Activated CD8-positive, alpha-beta memory T cell treated with anti-CD3 and anti-CD28 coated beads for 1 hour (primary cell): ENCODE results near the gene UBE2D4.
"Not testable (repeated sequence)": the region's sequence is repeated elsewhere in the genome, so short reads cannot be mapped to it uniquely, and the experiment has no call there.

Experiments used
- DNase-seq, 2 donors: peaks; one replicate each; pipeline ENCODE4 v3.0.0-alpha.2; 2020; ENCODE audit warnings: low read depth in 1 of 2; ENCODE audit errors: extremely low read depth in 1 of 2

UBE2D4 gene

DNA sequence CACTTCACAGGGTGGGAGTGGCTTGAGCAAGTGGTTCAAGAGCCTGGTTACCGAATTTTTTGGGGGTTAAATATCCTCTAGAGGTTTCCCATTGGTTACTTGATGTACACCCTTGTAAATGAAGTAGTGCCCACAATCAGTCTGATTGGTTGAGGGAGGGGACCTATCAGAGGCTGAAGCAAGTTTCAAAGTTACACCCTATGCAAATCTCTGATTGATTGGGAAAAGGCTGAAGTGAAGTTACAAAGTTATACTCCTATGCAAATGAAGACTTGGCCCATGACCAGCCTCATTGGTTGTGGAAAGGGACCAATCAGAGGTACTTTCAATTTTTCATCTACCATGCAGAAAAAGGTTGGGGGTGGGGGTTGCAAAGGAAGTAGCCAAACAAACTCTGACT lies 34.7 kb downstream of the UBE2D4 start:
- DNase-seq = no peak

DNA sequence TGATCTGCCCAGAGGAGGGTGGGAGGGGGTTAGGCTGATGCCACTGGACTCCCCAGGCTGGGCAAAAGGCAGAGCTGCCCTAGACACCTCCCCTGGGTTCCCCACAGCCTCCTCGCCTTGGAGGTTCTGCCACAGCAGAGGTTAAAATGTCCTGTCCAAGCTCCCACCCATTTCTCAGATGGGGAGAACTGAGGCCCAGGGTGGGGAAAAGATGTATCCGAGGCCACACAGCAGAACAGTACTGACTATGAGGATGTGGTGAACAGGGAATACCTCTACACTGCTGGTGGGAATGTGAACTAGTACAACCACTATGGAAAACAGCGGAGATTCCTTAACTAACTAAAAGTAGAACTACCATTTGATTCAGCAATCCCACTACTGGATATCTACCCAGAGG lies 40.2 kb downstream of the UBE2D4 start:
- not testable (repeated sequence) for DNase-seq

DNA sequence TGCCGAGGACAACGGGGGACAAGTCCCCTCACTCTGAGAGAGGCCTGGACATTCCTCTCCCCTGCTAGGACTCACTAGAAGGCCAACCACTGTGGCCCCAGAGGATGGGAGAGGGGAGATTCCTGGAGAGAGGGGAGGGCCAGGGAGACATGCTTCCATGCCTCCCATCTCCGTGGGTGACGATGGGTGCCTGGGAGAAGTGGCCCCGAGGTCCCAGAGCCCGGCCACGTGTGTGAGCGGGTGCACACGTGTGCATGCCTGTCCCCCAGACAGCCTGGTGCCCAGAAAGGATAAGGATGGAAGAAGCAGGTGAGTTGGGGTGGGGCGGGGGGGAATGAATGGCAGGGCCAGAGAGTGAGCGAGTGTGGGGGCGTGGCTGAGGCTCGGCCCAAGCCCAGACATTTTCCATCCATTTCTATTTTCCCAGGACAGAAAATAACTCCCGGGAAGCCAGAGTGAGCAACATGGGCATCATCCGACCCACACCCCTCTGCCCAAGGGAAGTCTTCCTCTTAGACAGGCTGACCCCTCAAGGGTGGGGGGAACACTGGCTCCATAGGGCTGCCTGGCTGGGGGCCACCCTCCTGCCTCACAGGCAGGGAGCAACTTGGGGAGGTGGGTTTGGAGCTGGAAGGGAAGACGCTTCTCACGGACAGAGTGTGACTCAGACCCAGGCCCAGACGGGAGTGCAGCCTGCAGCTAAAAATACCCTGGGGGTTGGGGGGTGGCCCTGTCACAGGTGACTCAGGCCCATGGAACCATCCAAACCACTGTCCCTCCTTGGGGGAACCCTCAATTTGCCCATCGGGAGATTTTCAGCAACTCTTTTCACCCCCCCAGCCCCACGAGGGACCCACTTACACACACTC lies 42.2 kb downstream of the UBE2D4 start:
- not testable (repeated sequence) for DNase-seq

DNA sequence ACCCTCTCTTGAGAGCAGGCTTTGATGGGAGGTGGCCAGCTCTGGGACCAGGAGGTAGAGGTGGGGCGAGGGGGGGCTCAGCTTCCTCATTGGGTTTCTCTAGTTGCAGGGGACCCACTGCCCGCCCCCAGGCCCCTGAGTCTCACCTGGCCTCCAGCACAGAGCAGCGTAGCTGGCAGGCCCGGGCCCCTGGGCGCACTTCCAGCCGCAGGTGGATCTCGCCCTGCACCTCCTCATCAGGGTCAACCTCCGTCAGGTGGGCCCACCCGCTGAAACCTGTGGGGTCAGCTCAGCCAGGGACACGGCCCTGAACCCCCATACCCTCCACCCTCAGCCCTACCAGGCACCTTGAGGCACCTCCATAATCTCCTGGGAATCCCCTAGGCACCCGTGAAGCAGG lies 43.4 kb downstream of the UBE2D4 start:
- not testable (repeated sequence) for DNase-seq

DNA sequence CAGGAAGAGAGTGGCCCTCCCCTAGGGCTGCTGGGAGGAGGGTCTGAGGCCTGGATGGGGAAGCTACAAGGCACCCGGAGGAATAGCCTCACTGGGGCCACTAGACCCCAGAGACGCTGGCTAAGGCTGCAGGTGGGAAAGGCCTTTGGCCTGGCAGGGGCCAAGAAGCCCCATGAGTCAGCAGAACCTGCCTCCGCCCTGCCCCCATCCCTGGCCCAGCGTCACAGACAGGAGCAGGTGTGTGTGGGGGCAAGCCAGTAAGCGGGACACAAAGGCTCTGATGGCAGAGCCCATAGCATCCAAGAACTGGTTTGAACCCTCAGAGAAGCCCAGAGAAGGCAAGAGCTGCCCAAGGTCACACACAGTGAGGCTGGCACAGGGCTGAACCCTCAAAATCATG lies 44.5 kb downstream of the UBE2D4 start:
- DNase-seq = not testable (repeated sequence)

DNA sequence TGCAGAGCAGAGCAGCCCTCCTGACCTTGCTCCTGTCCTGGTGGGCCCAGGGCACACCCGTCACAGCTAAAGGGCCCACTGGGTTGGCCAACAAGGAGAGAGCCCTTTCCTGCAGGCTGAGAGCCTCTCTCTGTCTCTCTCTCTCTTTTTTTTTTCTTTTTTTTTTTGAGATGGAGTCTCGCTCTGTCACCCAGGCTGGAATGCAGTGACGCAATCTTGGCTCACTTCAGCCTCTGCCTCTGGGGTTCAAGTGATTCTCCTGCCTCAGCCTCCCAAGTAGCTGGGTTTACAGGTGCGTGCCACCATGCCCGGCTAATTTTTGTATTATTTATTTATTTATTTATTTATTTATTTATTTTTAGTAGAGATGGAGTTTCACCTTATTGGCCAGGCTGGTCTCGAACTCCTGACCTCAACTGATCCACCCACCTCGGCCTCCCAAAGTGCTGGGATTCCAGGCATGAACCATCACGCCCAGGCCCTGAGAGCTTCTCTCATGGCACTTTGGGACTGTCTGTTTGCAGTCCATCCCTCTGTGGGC lies 47.9 kb downstream of the UBE2D4 start:
- not testable (repeated sequence) for DNase-seq

DNA sequence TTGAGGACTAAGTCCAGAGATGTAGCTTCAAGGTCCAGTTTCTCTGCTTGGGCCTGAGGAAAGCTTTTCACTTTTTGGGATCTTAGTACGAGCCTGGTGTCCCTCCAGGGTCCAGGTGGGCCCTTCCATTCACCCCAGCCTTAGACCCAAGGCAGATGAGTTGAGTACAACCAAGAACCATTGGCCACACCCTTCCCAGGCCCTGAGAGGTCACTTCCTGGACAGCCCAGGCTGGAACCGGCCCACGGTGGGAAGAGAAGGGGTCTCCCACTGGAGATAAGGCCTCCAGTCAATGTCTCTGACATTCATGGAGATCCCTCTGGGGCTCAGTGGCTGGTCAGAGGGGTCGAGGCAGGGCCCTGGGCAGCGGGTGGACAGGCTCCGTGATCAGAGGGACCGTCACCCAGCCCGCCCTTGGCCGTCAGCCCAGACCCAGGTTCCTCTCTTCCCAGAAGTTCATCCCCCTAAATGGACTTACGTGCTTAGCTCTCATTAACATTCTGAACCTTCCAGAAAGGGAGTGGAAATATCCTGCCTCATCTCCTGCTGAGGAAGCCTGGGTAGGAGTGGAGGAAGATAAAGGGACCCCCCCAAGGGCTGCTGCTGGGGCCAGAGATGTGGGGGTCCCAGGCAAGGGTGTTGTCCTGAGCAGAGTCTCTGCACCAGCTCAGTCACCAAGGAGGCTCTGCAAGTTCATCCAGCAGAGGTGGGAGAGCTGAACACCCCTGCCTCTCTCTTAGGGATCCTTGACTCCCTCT lies 48.7 kb downstream of the UBE2D4 start:
- not testable (repeated sequence) for DNase-seq

DNA sequence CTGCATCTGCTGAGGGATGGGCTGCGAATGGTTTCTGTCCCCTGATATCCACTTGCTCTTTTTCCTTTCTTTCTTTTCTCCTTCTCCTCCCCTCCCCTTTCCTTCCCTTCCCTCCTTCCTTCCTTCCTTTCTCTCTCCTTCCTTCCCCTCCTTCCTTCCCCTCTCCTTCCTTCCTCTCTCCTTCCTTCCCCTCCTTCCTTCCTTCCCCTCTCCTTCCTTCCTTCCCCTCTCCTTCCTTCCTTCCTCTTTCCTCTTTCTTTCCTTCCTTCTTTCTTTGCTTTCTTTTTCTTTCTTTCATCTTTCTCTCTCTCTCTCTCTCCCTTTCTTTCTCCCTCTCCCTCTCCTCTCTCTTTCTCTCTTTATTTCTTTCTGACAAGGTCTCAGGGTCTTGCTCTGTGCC lies 51.3 kb downstream of the UBE2D4 start:
- no peak for DNase-seq

DNA sequence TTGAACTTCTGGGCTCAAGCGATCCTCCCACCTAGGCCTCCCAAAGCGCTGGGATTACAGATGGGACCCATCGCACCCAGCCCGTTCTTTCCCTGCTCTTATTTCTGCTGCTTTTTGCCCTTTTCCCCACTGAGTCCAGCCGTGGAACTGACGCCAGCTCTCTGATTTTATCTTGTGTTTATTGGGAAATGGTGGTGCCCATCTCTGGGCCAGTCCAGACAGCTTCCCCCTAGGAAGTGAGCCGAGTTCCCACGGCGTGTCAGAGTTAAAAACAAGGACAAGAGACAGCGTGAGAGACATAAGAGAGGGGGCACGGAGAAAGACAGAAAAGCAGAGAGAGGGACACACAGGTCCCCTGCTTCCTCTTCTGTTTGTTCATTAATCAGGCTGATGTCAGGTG lies 51.9 kb downstream of the UBE2D4 start:
- not testable (repeated sequence) for DNase-seq

DNA sequence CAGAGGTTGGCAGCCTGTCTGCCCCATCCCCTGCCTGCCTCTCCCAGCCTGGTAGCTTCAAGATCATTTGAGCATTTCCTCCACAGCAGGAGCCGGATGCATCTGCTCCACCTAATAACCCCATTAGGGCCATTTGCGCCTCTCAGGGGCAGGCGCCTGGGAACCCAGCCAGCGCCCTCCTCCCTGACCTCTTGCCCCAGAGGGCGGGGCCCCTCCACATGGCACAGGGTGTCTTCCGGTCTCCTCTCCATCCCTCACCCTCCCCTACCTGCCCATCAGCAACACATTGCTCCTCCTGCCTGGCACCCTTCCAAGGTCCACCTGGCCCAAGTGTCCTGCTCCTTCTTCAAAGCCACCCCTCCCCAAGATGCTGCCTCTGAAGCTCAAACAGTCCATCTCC lies 56.6 kb downstream of the UBE2D4 start:
- not testable (repeated sequence) for DNase-seq

DNA sequence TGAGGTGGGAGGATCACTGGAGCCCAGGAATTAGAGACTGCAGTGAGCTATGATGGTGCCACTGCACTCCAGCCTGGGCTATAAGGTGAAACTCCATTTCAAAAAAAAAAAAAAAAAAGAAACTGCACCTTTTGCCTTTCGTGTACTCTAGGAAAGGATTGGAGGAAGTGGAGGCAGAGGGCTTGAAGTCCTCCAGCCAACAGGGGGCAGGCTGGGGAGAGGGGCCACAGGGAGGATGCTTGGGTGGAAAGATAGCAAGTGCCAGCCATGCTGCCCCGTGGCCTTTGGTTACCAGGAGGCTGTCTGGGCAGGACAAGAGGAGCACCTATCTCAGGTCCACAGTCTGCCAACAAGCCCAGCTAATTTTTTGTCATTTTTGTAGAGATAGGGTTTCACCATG lies 57.5 kb downstream of the UBE2D4 start:
- DNase-seq = not testable (repeated sequence)

DNA sequence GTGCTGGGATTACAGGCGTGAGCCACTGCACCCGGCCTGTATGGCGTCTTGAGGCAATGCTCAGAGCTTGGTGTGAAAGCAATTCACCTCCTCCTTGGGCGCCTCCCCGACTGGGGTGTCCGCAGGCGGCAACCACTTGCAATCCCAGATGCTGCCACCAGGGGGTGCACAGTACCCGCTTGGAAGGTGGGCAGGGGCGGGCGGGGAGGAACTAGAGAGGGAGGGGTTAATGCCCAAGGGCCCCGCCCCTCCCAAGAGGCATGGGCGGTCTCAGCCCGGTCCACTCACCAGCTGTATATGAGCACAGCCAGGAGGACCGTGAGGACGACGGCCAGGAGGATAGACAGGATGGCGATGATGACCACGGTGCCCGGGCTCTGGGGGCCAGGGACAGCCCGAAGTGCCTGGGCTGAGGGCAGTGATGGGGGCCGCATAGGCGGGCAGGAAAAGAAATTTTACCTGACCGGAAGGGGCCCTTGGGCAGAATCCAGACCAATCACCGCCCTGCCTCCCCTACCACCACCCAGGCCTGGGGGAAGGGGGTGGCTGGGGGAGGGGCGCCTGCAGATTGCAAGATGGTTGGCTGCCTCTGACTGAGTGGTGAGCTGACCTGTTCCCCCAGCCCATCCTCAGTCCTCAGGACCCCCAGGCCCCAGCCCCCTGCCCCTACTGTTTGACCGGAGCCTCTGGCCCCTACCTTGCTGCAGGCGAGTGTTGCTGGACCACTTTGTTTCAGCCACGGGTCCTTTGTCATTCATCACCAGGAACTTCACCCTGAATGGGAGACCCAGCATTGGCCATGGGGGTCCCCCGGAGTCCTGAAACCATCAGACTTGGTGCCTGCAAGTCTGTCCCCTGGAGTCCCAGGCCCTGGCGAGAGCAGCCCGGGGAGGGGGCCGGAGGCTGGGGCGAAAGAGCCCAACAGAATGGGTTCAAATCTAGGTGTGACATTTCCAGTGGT lies 59.9 kb downstream of the UBE2D4 start:
- DNase-seq = peak; percentile 61 to 75

DNA sequence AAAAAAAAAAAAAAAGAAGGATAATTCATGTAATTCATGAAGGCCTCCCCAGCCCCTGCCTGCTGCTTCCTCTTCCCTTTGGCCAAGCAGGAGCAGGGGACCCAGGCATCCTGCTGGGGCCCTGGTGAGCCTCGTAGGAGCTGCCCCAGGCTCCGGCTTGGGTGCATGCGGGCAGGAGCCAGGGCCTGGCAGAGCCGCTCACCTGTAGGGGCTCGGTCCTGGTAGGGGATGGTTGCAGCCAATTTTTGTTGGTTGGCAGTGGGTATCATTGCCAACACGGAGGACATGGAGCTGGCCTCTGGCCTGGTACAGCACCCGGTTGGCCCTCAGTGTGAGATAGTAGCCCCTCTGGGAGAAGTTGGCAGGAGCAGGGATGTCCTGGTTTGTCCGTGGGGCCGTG lies 61.2 kb downstream of the UBE2D4 start:
- DNase-seq = not testable (repeated sequence)

DNA sequence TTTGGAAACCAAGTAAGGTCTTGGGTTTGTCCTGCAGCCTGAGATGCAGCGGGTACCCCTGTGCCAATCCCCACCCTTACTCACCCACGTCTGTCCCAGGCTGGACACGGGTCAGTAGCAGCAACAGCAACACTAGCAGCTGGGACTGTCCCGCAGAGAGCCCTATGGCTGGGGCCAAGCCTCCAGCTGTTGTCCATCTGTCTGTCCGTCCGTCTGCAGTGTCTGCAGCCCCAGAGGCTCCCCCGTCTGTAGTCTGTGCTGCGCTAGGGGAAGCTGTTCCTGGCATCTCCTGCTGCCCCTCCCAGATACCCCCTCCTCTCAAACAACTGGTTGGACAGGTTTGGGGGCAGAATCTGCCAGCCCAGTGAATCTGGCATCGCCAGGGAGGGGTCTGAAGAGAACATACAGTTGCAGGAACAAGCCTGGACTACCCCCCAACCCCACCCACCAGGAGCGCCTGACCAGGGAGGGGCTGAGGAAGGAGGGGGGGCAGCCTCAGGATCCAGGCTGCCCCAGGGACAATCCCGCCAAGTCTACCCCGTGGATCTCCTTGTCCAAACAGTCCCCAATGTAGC lies 63.9 kb downstream of the UBE2D4 start:
- DNase-seq = not testable (repeated sequence)

DNA sequence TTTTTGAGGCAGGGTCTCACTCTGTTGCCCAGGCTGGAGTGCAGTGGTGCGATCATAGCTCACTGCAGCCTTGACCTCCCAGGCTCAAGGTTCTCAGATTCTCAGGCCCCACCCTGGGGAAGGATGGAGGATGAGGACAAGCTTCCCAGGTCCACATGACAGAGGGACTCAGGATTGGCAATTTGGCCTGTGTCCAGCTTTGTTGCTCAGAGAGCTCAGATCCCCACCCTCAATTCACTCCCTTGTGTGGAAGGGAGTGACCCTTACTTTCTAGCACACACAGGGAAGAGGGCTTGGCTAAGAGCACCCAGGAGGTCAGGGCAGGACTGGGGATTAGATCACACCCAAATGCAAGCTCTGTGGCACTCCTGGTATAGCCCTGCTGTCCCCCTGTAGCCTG lies 64.6 kb downstream of the UBE2D4 start:
- not testable (repeated sequence) for DNase-seq

DNA sequence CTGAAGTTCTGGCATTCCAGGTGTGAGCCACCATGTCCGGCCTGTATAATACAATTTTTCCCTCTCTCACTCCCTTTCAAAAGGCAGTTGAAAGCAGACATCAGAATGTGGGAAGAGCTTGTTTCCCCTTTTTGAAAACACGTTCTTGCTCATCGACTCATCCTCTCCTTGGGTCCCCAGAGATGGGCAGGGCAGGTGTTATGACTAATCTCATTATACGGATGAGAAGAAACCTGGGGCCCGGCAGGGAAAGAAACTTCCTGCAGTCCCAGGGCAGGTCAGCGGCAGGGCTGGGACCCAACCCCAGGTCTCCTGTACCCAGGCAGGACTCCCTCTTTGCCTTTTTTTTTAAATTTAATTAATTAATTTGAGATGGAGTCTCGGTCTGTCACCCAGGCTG lies 66.7 kb downstream of the UBE2D4 start:
- not testable (repeated sequence) for DNase-seq

DNA sequence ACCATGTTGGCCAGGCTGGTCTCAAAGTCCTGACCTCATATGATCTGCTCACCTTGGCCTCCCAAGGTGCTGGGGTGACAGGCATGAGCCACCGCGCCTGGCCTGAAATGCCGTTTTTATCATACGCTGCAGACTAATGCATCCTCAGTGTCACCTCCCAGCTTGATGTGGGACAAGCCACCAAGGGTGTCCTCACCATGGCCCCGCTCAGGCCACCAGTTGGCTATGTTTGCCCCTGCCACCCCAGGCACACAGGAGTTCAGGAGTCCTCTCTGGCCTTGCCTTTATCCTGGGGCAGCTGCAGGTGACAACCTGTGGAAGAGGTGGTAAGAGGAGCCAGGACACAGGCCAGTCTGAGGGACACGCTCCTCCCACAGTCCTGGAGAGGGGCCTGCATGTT lies 68.4 kb downstream of the UBE2D4 start:
- not testable (repeated sequence) for DNase-seq

DNA sequence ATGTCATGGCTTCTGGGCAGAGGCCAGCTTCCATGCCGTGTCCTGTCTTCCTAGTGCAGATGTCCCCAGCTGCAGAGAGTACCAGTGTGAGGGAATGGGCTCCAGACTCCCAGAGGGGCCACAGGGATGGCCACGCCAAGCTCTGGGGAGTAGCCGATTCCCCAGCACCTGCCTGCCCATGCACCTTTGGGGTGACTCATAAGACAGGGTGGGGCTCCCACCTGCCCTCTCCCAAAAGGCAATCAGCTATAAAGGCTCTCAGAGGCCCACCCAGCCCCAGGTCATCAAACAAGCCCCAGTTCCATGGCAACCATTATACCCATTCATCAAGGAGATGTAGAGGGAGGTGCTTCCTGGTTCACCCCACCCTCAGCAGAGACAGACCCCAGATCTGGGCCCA lies 71.3 kb downstream of the UBE2D4 start, which contains the start of gene SPDYE1:
SPDYE1 (plus strand) TSS at position 366 of the 400 bp plus-strand sequence. CDS start 2,053 bp downstream, outside the sequence.
- not testable (repeated sequence) for DNase-seq
